DMS 273 treated with DMSO at 0.1 percent for 48 hours (cell line): ENCODE data around the gene NFATC1.
"Not testable (repeated sequence)": the region's sequence is repeated elsewhere in the genome, so short reads cannot be mapped to it uniquely, and the experiment has no call there.

ENCODE experiments used
- DNase-seq: peaks from one replicate; lab custom pipeline; 2025; lab: John Stamatoyannopoulos, UW

The NFATC1 gene

GRCh38 chr18:79489051-79489898 lies 93.5 kb downstream of the NFATC1 start:
- no peak for DNase-seq

- no peak for DNase-seq
These were observed 94.3 kb downstream of the NFATC1 start for GRCh38 chr18:79489899-79490625.

DNA sequence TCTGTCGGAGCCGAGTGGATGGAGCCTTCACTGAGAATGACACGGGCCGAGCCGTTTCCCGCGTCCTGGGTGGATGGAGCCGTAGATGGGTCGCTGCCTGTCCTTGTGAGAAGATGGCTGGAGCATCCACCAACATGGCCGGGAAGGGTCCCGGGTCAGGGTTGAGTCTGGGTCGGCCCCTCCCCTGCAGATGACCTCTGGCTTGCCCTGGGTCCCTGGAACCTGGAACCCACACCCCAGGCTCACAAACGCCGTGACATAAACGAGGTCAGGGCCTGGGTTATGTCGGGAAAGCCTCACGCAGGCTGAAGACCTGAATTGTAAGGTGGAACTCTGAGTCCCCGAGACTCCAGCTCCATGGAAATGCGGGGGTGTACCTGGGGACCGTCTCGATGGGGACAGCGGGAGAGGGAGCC lies 94.9 kb downstream of the NFATC1 start:
- no peak for DNase-seq

DNA sequence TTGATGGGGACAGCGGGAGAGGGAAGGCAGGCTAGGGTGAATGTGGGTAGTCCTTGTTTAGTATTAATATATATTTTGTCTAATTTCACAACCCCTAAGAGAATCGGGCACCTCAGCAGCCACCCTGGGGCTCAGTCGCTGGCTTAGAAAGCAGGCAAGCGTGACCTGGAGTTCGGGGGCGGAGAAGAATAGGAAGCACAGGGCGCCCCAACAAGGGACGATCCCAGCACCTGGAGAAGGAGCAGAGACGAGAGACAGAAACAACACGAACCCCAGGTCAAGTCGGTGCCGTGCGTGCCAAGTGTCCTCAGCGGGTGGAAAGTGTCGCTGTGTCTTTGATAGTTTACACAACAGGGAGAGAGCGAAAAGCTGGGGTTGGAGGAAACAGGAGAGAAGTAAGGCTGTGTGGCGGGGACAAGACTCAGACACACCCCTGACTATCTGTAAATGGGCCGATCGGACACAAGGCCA lies 95.4 kb downstream of the NFATC1 start:
- no peak for DNase-seq

- DNase-seq: no peak
These were observed 97.6 kb downstream of the NFATC1 start for GRCh38 chr18:79493211-79493800.

- DNase-seq: no peak
These were observed 98.1 kb downstream of the NFATC1 start for GRCh38 chr18:79493801-79494211.

GRCh38 chr18:79494936-79495335 lies 99.2 kb downstream of the NFATC1 start:
- no peak for DNase-seq

DNA sequence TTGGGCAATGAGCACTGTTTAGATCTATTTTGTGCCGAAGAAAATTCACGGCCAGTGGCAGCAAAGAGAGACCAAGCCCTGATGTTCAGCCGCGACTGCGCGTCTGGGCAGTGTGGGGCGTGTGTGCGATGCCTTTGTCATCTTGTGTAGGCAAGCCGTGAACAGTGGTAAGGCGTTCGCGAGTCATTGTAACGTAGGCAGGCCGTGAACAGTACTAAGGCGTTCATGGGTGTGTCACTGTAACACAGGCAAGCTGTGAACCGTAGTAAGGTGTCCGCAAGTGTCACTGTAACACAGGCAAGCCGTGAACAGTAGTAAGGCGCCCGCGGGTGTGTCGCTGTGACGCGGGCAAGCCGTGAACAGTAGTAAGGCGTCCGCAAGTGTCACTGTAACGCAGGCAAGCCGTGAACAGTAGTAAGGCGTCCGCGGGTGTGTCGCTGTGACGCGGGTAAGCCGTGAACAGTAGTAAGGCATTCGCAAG lies 99.9 kb downstream of the NFATC1 start:
- DNase-seq: no peak

DNA sequence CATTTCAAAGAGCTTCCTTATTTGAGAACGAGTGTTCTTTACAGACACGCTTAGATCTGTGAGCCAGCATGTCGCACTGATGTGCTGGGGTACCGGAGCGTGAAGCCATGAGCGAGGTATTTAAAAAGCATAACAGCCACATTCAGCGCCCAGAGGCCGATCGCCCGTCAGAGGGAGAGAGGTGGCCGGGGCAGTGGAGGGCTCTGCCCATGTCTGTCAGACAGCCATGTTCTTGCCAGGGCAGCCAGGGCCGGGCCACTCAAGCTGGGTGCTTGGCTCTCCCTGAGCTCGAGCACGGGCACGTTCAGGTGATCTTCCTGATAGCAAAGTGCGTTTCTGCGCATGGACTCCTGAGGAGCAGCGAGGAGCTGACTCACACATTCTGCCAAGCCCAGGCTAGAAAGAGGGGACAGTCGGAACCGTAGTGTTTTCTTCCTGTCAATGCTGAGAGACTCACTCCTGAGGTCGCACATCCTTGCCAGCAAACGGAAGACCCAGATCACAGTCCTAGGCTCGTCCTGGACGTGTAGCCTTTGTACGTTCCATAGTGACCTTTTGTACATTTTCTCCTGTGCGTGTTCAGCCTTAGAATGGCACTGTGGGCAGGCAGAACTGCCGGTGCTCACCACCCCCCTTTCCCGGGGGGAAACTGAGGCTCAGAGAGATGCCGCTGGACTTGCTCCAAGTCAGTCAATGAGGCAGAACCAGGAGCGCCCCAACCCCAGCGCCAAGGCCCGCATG lies 100.7 kb downstream of the NFATC1 start:
- no peak for DNase-seq

DNA sequence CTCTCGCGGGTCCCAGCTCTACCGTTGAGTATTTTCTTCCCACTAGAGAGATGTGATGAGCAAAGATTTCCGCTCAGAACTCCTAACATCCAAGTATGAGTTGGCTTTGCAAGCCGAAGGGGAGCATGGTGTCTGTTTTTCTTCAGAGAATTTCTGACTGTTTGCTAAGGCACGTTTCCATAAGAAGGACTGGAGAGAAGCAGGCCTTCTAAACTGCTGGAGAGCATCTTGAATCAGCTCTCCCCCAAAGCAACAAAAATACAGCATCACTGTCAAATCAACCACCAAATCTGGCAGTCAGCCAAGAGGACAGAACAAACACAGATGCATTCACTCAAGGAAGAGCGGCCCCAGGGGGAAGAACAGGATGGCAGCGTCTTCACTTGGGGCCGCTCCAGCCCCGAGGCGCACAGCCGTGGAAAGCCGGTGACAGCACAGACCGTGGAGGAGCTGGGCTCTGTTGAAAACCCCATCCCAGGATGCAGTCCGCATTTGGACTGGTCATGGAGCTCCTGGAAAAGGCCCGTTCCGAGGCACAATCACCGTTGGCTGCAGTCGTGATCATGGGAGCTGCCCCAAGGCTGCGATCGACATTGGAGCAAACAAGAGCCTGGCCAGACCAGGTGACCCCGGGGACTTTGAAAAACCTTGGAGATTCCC lies 101.4 kb downstream of the NFATC1 start:
- no peak for DNase-seq

DNA sequence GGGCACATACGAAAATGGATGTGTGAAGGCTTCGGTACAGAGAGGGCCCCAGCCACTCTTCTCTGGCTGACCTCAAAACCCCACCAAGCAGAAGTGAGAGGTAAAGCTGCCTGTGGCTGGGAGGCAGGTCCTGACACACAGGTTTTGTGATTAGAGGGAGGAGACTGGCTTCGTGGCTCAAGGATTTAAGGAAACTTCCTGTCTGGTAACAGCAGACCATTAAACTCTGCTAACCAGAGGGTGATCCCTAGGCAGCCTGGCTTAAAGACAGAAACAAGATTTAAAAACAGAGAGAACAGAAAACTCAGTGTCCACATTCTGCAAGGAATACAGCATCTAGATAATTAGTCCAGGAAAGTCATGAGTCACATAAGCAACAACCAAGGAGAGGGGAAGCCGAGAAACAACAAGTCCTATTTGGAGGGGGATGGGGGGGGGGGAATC lies 101.9 kb downstream of the NFATC1 start:
- no peak for DNase-seq

DNA sequence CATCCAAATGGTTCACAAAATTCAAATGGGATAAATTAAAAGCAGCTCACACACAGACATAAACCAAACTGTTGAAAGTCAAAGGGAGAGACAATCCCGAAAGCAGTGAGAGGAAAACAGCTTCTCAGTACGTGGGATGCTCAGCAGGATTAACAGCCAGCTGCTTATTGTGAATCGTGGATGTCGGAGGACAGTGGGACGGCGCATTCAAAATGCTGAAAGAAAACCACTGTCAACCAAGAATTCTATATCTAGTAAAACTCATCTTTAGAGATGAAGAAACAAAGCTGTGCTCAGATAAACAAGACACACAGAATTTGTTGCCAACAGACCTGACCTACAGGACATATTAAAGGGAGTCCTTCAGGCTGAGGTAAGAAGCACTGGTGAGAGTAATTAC lies 102.9 kb downstream of the NFATC1 start:
- DNase-seq: no peak

DNA sequence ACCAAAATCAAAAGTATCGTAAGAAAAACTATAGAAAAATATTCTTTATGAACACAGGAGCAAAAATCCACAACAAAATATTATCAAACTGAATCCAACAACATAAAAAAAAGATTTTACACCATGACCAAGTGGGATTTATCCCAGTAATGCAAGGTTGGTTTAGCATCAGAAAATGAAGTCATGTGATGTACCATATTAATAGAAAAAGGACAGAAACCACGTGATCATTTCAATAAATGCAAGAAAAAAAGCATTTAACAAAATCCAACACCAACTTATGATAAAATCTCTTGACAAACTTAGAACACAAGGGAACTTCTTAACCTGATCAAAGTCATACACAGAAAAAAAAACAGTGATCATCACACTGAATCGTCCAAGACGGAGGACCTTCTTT lies 105.3 kb downstream of the NFATC1 start:
- no peak for DNase-seq

- no peak for DNase-seq
These were observed 107.1 kb downstream of the NFATC1 start for GRCh38 chr18:79502782-79503181.

- no peak for DNase-seq
These were observed 107.7 kb downstream of the NFATC1 start for GRCh38 chr18:79503406-79503805.

DNA sequence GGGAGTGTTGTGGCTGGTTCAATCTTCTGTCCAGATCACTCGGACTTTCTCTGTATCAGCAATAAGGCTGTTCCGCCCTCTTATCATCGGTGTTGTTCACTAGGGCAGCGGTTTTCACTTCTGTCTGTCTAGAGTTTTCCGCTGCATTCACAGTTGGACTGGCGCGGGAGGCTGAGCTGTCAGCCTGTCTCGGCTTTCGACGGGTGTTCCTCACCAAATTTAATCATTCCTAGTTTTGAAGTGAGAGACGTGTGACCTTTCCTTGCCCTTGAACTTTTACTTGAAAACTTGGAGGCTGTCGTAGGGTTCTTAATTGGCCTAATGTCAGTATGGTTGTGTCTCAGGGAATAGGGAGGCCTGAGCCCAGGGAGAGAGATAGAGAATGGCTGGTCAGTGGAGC lies 108.3 kb downstream of the NFATC1 start:
- DNase-seq: no peak

DNA sequence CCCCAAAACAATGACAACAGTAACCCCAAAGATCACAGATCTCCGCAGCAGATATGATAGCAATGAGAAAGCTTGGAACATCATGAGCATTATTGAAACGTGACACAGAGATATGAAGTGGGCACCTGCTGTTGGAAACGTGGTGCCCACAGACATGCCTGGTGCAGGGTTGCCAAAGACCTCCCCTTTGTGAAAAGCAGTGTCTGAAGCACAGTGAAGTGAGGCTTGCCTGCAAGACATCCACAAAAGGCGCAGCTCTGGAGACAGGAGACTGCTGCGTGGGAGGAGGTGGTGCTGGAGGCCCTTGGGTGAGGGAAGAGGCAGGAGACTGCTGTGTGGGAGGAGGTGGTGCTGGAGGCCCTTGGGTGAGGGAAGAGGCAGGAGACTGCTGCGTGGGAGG lies 108.8 kb downstream of the NFATC1 start:
- DNase-seq: not testable (repeated sequence)

DNA sequence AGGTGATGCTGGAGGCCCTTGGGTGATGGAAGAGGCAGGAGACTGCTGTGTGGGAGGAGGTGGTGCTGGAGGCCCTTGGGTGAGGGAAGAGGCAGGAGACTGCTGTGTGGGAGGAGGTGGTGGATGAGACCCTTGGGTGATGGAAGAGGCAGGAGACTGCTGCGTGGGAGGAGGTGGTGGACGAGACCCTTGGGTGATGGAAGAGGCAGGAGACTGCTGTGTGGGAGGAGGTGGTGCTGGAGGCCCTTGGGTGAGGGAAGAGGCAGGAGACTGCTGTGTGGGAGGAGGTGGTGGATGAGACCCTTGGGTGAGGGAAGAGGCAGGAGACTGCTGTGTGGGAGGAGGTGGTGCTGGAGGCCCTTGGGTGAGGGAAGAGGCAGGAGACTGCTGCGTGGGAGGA lies 109.7 kb downstream of the NFATC1 start:
- not testable (repeated sequence) for DNase-seq

GRCh38 chr18:79506191-79507075 lies 110.7 kb downstream of the NFATC1 start:
- no peak for DNase-seq

DNA sequence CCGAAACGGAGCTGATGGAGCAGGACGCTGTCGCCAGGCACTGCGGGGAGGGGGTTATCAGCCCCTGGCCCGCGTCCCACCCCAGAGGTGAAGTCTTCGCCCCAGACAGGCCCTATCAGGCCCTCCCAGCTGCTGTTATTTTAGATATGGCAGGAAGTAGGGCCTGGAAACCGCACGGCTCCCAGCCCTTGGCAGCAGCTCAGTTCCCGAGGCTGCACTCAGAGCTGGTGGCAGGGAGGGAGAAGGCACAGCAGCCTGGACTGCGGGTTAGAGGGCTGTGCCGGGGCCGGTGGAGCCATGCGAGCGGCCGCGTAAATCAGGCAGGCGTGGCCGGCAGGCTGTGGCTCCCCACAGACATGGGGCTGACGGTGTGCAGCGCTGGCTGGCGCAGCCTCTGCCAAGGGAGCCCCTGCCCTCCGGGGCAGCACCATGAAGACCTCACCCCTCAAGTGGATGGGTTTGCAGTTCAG lies 111.4 kb downstream of the NFATC1 start:
- no peak for DNase-seq
